ENCODE results near the gene CACNA1C.

CACNA1C gene

DNA sequence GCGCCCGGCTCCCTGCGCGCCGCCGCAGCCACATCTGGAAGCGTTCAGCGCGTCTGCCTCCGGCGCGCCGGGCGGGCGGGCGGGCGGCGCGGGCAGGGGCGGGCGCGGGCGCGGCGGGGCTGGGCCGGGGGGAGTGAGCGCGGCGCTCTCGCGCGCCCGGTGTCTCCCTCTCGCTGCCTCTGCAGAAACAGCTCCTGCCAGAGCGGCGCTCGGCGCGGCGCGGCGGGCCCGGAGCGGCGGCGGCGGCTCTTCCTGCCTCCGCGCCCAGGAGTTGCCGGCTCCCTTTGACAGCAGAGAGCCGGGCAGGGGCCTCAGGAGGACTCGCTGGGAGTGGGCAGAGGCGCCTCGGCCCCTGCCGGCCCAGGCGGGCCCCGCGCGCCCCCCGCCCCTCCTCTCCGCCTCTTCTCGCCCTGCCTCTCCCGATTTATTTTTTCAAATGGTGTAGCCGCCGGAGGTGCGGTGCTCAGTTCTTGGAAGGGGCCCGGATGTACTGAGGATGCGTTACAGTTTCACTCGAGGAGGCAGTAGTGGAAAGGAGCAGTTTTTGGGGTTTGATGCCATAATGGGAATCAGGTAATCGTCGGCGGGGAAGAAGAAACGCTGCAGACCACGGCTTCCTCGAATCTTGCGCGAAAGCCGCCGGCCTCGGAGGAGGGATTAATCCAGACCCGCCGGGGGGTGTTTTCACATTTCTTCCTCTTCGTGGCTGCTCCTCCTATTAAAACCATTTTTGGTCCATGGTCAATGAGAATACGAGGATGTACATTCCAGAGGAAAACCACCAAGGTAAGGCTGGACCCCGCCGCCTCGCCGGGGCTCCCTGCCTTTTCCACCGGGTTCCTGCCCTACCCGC lies at the start of gene CACNA1C:
Gene CACNA1C, plus strand, starts transcription at position 162 of the 853 bp plus-strand sequence. Its CDS starts 576 bp downstream, at position 738.
- DNase-seq = no peak

DNA sequence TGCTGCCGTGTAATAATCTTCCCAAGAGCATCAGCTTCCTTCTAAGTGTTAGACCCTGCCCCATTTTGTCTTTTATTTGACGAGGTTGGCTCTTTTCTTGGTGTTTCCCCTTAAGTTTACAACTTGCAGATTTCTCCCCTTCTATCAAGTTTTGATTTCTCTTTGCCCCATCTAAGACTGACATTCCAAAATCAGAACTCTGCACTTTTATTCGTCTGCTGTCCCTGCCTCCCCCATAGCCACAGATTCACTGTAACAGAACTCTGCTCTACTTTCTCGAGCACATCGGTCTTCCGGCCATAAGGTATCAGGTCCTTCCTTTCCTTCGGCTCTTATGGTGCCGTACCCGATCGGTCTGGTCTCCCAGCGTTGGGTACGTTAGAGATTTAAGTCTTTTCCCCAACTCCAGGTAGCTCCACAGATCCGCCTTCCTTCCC lies 49.1 kb upstream of the CACNA1C start:
- no peak for DNase-seq

DNA sequence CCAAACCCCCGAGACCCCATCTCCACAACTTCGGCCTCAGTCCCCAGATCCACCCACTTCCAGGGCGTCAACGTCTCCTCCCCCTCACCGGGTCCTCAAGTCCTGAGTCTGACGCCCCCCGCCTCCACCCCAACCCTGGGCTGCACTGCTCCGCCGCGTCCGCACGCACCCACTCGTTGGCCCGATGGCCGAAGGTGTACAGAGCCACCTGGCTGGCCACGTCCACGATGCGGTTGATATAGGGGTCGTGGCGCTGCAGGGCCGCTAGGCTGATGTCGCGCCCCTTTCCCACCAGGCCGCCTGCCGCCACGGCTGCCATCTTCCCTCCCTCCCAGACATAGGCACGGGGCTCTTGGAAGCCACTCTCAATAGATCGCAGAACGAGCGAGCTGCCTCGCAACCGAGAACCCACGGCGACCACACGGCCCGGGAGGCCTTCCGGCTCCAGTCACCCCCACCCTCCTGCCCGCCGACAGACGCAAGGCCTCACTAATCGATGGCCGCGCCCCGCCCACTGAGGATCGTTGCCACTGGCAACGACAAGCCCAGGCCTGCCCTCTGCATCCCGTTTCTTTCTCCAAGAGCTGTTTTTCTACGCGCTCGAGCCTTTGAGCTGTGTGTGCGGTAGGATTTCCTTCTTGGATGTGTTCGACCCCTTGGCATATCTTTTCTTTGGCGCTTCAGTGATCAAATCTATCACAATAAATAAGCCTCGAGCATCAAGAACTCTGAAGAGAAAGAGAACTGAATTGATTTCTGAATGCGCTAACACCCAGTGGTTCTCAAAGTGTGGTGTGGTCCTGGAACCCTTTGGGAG lies 48.5 kb upstream of the CACNA1C start, which contains the start of gene DCP1B:
Gene DCP1B, minus strand, starts transcription at position 345 of the 817 bp plus-strand sequence. Its CDS starts 26 bp downstream, at position 319.
- peak; percentile 86 for DNase-seq

DNA sequence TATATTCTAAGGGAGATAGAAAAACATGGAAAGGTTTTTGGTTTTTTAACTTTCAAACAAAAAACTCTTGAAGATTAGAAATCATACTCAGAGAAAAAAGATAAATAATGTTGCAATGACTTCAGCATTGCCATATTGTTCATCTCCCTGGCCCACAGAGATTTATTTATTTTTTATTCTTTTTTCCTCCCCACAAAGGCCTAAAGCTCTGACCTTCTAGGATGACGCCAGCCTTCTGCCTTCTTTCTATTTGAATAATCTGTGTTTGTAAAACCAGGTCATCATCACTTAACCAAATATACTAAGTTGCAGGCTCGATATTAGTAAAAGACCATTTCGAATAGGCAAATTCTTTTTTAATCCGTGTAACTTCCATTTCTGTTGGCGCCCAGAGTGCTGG lies 44.1 kb upstream of the CACNA1C start:
- DNase-seq = no peak

DNA sequence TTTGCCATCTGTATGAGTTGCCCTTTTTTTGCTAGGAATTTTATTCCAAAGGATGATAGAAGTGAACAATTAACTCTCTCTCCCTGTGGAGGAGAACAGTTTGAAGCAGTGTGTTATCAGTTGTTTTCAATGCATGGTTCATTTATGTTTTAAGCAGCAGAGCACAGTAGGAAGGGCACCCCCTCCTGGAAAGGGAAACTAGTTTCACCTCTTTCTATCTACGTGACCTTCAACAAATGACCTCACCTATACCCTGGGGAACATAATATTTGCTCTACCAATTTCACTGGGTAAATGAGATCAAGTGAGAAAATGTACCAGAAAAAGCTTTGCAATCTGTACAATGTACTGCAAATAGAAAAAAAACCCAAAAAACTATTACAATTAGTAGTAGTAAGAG lies 43.2 kb upstream of the CACNA1C start:
- DNase-seq = no peak

DNA sequence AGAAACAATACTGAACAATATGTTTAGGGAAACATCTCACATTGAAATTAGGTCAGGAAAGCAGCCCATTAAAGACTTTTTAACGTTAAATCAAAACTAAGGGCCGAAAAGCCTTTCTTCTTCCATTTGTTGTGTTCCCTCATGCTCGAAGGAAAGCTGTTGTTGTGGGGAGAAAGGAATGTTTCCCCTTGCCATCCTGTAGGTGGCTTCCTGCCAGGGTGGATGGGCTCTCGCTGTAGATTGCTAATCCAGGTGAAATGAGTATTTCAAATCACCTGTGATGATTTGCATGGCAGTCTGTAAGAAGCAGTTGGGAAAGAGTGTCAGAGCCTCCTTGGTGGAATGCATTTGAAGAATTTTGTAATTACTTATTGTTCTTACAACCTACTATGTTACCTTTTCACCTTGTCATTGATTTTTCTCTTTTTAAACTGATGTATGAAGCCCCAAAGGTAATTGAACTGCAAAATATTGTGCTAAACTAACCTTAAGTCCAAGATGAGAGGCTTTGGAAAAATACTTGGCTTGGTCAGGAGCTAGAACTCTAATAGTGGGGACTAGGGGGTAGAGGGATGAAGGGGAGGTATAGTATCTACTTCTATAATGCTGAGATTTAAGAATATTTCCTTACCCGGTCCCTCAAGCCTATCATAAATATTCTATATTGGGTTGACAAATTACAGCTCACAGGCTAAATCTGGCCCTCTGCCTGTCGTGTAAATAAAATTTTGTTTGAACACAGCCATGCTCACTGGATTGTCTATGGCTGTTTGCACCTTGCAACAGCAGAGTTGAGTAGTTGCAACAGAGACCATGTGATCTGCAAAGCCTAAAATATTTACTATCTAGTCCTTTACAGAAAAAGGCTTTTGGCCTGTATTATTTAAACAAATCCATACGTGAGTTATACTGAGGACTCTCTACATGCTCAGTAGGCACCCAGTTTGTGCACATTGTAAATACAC lies 40.9 kb upstream of the CACNA1C start:
- no peak for DNase-seq

DNA sequence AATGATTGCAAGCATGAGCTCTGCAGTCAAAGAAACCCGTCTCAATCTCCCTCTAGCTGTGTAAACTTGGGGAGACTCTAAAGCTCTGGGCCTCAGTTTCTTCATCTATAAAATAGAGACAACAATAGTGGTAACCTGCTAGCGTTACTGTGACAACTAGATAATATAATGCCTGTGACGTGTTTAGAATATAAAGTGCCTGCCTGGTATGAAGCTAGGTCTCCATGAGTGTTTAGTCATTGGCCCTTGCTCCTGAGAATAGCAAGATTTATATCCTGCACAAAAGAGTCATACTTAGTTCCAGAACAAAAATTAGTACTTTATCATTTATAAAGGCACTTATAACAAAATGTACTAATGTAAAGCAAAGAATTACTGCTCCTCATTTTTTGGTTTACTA lies 39.7 kb upstream of the CACNA1C start:
- DNase-seq = no peak

DNA sequence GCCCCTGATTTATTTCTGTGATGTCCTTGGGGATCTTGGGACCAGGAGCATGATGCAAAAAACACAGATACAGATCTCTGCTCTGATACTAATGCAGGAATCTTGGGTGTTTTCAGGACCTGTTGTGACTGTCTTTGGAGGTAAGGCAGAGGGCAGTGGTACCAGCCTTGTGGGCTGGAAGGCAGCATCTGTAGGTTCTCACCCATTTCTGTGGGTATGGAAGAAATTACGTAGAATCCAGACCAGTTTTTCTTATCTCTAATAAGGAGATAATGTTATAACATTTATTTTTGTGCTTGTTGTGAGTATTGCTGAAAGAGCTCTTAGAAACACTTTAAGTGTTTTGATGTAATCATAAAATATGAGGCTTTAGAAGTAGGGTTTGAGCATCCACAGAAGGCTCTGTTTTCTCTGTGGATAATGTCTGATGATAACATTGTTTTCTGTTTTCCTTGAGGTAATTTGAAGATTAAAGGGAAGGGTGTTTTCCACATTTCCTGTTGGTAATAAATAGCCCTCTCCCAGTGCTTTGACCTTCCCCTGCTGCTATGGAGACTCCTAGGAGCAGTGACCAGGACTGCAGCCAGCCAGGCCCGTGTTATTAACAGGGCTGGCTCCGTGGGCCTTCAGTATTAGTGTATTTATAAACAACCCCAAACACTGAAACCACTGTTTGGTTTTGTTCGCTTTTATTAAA lies 39.1 kb upstream of the CACNA1C start:
- DNase-seq = no peak

DNA sequence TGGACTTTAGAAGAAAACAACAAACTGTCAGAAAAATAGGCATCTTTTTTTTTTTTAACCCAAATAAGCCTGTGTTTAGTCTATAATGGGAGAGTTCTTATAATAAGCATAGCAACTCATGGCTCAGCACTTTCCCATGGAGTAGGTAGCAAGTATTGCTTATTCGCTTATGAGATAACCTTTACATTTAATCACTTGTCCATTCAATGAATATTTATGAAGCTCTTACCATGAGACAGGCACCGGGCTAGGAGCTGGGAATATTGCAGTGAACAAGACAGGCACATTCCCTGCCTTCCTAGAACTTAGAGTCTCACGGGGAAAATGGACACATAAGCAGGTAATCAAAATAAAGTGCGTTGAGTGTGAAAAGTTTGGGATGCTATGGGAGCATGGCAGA lies 38.6 kb upstream of the CACNA1C start:
- DNase-seq = no peak

DNA sequence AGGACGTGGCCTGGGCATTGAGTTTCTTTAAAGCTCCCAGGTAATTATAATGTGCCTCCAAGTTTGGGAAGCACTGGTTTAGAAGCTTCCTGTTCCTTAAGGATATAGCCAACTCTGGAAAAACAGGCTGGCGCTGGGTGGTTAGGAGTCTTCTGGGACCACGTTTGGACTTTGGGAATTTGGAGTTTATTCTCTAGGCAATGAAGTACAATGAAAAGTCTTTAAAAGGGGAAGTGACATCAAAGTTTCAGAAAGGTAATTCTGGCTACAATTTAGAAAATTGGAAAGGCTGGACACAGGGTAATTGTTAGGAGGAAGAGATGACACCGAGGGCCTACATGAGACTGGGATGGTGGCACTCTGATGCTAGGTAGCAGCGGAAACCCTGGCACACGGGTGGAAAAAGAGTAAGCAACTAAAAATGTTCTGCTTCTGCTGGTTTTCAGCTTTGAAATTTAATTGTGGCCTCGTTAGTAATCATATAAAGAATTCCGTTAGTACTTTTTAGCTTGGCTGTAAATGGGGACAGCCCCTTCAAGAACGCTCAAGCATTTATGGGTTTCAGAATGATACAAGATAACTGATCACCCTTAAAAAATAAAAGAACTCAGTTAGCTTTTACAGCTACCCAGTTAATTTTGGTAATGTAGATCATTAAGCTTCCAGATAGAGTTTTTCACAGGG lies 35.8 kb upstream of the CACNA1C start:
- DNase-seq = no peak

DNA sequence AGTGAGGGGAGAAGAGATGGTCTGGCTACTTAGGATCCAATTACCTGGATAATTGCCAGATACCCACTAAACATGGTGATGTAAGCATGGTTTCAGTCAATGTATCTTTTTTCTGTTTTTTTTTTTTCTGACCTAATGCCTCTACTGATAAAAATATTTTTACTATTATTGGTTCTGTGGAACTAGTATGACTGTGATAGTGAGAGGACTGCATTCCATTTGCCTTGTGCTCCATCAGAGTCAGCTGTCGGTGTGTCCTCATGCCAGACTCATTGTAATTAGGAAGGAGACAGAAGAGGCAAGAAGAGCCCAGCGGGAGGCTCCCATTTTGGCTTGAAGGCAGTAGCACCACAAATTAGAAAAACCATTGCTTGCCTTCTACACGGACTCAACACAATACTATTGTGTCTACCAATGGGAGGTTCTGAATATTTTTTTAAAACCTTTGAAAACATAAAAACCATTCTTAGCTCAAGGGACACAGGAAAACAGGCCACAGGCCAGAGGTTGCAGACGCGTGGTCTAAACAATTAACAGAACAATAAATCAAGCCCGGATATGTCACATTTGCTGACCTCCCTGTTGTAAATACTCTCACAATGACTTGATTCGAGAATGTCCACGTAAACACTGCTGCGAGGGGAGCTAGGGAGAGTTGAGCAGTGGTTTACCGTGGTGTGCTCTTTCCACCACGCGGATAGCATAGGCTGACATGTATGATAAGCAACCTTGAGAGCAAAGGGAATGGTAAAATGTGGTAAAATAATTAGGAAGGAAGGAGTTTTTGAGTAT lies 35.0 kb upstream of the CACNA1C start:
- no peak for DNase-seq

DNA sequence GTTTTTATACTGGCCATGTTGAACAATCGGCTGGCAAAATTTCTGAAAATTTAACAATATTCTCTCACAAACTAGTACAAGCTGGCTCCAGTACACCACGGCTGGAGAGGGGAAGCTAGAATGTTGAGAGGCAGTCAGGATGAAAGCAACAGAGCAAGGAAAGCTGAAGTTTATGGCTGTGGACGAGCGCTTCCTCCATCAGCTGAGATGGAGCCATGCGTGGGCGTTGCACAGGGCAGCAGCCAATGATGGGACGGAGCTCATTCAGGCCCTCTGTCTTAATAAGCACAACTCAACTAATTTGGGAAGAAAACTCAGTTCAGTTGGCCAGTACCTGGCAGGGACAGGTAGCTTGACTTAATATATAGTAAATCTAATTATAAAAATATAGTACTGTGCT lies 34.4 kb upstream of the CACNA1C start:
- DNase-seq = no peak

DNA sequence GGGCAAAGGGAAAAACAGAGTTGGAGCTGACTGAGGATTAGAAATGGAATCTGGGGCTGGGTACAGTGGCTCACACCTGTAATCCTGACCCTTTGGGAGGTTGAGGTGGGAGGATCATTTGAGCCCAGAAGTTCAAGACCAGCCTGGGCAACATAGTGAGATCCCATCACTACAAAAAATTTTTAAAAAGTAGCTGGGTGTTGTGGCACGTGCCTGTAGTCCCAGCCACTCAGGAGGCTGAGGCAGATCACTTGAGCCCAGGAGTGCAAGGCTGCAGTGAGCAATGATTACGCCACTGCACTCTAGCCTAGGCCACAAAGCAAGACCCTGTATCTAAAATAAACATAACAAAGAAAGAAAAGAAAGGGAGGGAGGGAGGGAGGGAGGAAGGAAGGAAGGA lies 33.7 kb upstream of the CACNA1C start:
- no peak for DNase-seq

DNA sequence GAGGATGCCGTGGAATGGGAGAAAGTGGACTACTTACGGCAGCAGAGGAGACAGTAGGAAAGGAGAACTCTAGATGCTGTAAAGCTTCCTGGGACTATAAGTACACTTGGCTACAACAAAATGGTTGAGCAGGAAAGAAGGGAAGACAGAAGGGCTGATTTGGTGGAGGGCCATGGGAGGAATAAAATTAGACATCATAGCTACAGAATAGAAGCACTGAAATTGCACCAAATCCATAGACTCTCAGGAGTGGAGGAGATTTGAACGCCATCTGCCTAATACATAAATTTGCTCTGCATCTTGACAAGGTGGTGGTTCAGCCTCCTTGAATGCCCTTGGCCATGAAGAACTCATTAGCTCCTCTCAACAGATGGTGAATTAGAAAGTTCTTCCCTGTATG lies 32.3 kb upstream of the CACNA1C start:
- peak; percentile 2 for DNase-seq

DNA sequence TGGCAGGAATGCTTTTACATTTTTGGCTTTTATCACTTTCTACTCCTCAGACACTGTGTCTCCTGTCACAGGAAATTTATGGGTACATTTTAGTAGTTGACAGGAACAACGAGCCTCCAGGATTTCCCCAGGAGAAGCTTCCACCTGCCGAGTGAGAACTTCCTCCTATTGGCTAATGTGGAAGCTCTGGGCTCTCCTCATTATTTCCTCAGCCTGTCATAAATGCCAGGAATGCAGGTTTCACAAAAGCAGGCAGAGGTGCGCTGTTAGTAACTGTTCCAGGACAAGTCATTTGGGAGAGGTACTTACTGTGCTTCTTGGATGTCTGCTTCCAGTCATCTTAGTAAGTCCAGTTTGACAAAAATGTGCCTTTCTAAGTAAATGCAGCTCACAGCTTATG lies 29.4 kb upstream of the CACNA1C start:
- no peak for DNase-seq

DNA sequence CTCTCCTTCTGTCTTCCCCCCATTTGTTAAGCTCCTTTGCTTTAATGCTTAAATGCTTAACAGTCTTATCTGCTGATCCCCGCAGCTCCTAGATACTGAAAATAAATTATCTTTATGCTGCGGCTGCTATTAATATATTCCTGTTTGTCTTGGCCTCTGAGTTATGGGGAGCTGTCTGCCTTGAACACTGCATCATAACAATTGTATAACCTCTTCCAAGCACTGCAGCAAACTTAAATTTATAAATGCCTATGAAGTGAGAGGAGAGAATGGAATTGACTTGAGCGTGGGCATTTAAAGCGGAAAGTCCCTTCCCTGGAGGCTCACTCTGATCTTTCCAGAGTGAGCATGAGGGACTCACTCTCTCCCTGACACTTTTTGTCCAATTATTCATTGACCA lies 25.4 kb upstream of the CACNA1C start:
- no peak for DNase-seq

DNA sequence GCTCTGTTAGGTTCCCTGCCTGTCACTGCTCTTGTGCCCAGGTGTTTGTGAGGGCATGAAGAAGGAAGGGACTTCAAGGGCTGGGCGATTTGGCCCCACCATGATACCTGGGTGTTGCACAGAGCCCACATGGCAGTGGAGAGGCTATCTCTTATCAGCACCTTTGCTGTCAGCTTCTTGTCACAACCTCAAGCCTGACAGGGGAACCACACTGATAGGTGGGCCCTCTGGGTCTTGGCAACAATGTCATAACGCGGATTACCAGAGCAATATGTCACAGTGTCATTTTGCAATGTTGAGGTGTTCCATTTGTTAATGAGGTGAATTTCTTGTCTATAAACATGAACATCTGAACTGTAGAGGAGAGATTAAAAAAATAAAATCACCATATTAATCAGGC lies 22.9 kb upstream of the CACNA1C start:
- no peak for DNase-seq

DNA sequence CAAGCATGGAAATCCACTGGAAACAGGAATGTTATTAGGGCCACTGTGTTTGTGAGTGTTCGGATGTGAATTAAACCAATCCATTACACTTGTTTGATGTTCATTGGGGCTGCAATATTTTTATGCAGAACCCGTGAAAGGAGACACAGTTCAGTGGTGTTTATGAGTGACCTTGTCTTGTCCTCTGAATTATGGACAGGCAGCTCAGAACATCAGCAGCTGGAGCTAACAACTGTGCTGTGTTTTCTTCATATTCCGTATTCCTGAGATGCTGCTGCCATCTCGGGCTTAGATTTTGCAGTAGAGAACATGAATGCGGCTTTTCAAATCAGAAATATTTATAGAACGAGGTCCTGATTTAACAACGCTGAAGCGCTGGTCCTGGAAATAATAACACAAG lies 20.3 kb upstream of the CACNA1C start:
- no peak for DNase-seq

DNA sequence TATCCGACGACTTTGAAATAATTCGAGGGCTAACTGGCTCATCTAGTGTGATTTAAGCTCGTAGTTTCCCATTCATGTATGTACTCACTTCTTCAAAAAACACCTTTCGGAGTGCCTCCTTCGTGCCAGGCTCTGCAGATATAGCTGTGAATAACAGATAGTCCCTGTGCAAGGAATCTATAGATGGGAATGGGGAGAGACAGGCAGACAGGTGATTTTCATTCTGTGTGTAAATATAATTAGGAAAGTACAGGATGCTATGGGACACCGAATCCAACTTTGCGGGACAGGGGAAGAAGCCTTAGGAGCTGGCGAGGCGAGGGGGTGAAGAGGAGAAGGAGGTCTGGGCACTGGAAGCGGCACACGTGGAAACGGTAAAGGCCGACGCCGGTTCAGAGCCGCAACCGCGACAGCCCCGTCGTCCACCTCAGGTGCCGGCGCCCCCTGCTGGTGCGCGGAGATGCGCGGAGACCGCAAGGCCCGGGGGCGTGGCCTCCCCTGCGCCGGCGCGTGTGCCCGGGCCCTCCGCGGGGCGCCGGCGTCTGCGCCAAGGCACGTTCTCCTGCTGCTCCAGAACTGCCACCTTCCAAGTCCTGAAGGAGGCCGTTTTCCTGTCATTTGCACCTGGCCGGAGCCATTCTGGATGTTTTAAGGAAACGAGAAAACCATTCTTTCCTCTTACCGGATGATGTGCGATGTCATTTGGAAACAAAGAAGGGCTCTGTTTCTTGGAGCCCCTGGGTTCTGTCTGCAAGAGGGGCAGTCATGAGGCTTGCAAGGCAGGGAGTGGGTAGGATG lies 18.0 kb upstream of the CACNA1C start:
- no peak for DNase-seq

All from NCI-H524 treated with DMSO at 0.1 percent for 48 hours (cell line).